ENCODE data around the gene REPS1. TPM values are rescaled to one million over a fixed set of nuclear protein-coding genes. Genes with fewer than 3 reads are reported as not detected.
A peak's percentile ranks its signal among the peaks of the same experiment; 100 is the strongest.

REPS1 gene
- polyA plus RNA-seq, 3 donors: 11.9 to 36.6 (median 14.0) TPM

DNA sequence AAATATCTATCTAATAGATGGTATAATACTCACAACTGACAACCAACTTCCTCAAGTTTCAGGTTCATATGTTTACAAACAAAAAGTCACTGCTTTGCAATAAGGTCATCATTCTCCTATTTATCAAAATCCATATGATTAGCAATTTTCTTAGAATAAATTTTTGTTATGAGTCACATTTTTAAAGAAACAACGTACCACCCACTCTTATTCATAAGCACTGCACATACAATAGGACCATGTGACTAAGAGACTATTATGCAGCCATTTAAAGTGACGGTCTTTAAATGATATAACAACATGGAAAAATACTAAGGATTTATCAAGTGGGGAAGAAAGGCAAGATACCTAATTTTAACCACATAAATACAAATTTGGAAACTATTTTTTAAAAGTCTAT is 40.0 kb downstream of the REPS1 start:
- Mint-ChIP-seq H3K4me1 (peaks cover 11% of the 10 kb centered on the region), H3K9me3 (no peaks in the 10 kb centered on the region), H3K4me3 (no peak overlapping the region), H3K27ac (no peak overlapping the region), H3K27me3 (ENCODE audit: low read depth in 3 of 3) (no peaks in the 10 kb centered on the region), H3K36me3 (peaks cover 30 to 35% of the 10 kb centered on the region in 2 donors)
- Histone ChIP-seq H3K9me3 (replicated peaks in 1 of 2; ENCODE audit: control insufficient read depth in 1 of 2, insufficient read depth in 1 of 2, low read length in 2 of 2) (no peaks in the 10 kb centered on the region), H3K4me2 (replicated peaks; ENCODE audit: extremely low read depth, low read length, poor library complexity, severe bottlenecking) (no peak overlapping the region), H3K4me3 (replicated peaks in 1 of 3; ENCODE audit: low read depth in 2 of 3, low read length in 3 of 3) (no peak overlapping the region), H3K9ac (ENCODE audit: insufficient read depth, low read length, poor library complexity, severe bottlenecking) (no peak overlapping the region), H3K36me3 (replicated peaks in 1 of 2; ENCODE audit: control insufficient read depth in 1 of 2, insufficient read depth in 2 of 2, low read length in 2 of 2) (peaks cover 23 to 31% of the 10 kb centered on the region in 2 donors), H3K27ac (ENCODE audit: low read depth in 1 of 2, low read length in 2 of 2) (no peak overlapping the region), H3K79me2 (ENCODE audit: insufficient read depth, low read length) (peaks cover 57% of the 10 kb centered on the region), H3K4me1 (ENCODE audit: control insufficient read depth in 1 of 2, insufficient read depth in 2 of 2, low read length in 2 of 2) (no peaks in the 10 kb centered on the region), H2AFZ (ENCODE audit: insufficient read depth, low read depth, low read length, poor library complexity, severe bottlenecking) (no peak overlapping the region), H3K27me3 (ENCODE audit: control insufficient read depth in 2 of 2, insufficient read depth in 2 of 2, low read length in 2 of 2) (no peaks in the 10 kb centered on the region), H4K20me1 (ENCODE audit: insufficient read depth, low read length) (peaks cover 51% of the 10 kb centered on the region)
- TF ChIP-seq, protein P1, sequence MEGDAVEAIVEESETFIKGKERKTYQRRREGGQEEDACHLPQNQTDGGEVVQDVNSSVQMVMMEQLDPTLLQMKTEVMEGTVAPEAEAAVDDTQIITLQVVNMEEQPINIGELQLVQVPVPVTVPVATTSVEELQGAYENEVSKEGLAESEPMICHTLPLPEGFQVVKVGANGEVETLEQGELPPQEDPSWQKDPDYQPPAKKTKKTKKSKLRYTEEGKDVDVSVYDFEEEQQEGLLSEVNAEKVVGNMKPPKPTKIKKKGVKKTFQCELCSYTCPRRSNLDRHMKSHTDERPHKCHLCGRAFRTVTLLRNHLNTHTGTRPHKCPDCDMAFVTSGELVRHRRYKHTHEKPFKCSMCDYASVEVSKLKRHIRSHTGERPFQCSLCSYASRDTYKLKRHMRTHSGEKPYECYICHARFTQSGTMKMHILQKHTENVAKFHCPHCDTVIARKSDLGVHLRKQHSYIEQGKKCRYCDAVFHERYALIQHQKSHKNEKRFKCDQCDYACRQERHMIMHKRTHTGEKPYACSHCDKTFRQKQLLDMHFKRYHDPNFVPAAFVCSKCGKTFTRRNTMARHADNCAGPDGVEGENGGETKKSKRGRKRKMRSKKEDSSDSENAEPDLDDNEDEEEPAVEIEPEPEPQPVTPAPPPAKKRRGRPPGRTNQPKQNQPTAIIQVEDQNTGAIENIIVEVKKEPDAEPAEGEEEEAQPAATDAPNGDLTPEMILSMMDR (IDR thresholded peaks at IDR 0.05): no peak
- intact Hi-C loops (cut with micrococcal nuclease): no loop called here
- WGBS (ENCODE audit: insufficient coverage): no CpG with 5 or more reads among the region's 2 CpGs
- DNase-seq: no peak

DNA sequence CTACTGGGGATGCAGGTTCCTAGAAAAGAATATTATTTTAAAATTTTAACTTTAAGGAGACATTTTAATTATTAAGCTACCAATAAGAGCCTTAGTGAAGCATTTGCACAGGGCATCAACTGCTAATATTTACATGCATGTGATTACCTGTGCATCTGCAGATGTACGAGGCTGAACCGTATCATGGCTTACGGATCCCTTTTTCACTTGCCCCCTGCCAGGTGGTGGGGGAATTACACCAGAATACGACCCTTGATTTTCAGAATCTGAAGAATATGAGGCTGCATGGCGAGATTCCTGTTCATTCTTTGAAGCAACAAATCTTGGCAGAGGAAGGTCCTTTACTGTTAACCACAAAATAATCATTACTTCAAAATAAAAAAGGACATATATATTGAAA is 42.7 kb downstream of the REPS1 start:
- Histone ChIP-seq H3K36me3 (replicated peaks in 1 of 2; ENCODE audit: control insufficient read depth in 1 of 2, insufficient read depth in 2 of 2, low read length in 2 of 2) (peaks cover 42 to 54% of the 10 kb centered on the region in 2 donors), H3K79me2 (ENCODE audit: insufficient read depth, low read length) (peaks cover 31% of the 10 kb centered on the region), H2AFZ (ENCODE audit: insufficient read depth, low read depth, low read length, poor library complexity, severe bottlenecking) (no peak overlapping the region), H3K27ac (ENCODE audit: low read depth in 1 of 2, low read length in 2 of 2) (no peak overlapping the region), H3K9ac (ENCODE audit: insufficient read depth, low read length, poor library complexity, severe bottlenecking) (no peak overlapping the region), H4K20me1 (ENCODE audit: insufficient read depth, low read length) (peaks cover 31% of the 10 kb centered on the region), H3K27me3 (ENCODE audit: control insufficient read depth in 2 of 2, insufficient read depth in 2 of 2, low read length in 2 of 2) (no peaks in the 10 kb centered on the region), H3K9me3 (replicated peaks in 1 of 2; ENCODE audit: control insufficient read depth in 1 of 2, insufficient read depth in 1 of 2, low read length in 2 of 2) (no peaks in the 10 kb centered on the region), H3K4me1 (ENCODE audit: control insufficient read depth in 1 of 2, insufficient read depth in 2 of 2, low read length in 2 of 2) (no peaks in the 10 kb centered on the region), H3K4me2 (replicated peaks; ENCODE audit: extremely low read depth, low read length, poor library complexity, severe bottlenecking) (no peak overlapping the region), H3K4me3 (replicated peaks in 1 of 3; ENCODE audit: low read depth in 2 of 3, low read length in 3 of 3) (no peak overlapping the region)
- H3K4me1 Mint-ChIP-seq: peaks cover 10% of the 10 kb centered on the region
- no peak overlapping the region for H3K4me3 Mint-ChIP-seq
- no peaks in the 10 kb centered on the region for H3K27me3 Mint-ChIP-seq (ENCODE audit: low read depth in 3 of 3)
- intact Hi-C loops (cut with micrococcal nuclease): no loop called here
- WGBS (ENCODE audit: insufficient coverage): 96% methylated on average over 4 of the region's 5 CpGs
- TF ChIP-seq, protein P1 (IDR thresholded peaks at IDR 0.05): no peak
- peaks cover 43 to 59% of the 10 kb centered on the region in 2 donors for H3K36me3 Mint-ChIP-seq
- peaks cover 0 to 1% (median 0%) of the 10 kb centered on the region in 7 donors for H3K9me3 Mint-ChIP-seq
- peak overlapping the region in 1 of 7 donors; percentile 46 for H3K27ac Mint-ChIP-seq
- DNase-seq: no peak
